GM19351 (cell line): ENCODE results near the gene RUNX2.

Experiments used
- ATAC-seq: cut with Tn5 transposase; IDR thresholded peaks from one replicate; pipeline ENCODE4 v1.9.1; 2021; ENCODE audit warnings: mild to moderate bottlenecking, moderate library complexity; ENCODE audit not compliant: unreplicated experiment

The RUNX2 gene

DNA sequence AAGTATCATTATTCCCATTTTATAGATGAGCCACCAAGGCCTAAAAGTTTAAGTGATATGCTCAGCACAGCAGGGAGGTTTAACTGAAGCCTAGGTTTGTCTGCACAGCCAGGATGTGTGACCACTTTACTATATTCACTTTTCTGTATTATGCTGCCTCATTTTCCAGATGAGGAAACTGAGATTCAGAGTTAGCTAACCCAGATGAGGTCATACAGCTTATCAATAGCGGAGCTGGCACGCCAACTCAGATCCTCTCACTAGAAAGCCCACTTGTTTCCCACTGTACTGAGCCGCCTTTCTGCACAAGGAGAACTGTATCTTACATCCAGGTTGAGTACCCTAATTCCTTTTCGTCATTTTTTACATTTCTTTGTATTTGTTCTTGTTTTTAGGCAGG is 181.3 kb downstream of the RUNX2 start:
- ATAC-seq, result no peak

DNA sequence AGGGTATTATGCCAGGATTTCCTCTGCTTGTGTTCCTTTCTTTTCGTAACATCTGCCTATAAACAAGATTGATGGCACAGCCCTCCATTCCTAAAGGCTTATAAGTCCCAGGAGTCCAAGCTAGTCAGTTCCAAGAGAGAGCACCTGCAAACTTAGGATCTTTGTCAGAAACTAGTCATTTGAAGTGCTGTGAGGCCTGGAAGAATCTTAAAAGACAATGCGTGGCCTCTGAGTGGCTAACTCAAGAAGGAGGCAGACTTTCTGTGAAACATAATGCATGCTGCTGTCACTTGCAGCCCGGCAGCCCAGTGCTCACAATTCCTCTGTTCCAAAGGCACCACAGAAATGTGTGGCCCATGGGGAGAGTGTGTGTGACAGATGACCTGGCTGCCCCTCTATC is 184.6 kb downstream of the RUNX2 start:
- no peak for ATAC-seq

DNA sequence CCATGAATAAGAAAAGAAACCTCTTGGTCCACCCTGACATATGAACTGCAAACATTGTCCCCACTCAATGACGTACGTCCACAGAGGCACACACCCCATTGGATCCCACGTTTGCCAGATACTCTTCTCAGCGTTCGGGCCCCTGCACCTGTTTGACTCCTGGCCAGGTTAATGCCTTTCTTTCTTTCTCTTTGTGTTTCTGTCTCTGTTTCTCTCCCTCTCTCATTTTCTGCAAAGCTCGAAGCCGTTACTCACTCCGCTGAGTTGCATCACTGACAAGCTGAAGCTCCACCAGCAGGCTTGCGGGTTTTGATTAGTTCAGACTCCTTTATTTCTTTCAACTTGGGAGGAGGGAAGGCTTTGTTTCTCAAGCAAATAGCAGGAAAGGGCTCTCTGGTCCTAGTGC is 185.1 kb downstream of the RUNX2 start:
- no peak for ATAC-seq

DNA sequence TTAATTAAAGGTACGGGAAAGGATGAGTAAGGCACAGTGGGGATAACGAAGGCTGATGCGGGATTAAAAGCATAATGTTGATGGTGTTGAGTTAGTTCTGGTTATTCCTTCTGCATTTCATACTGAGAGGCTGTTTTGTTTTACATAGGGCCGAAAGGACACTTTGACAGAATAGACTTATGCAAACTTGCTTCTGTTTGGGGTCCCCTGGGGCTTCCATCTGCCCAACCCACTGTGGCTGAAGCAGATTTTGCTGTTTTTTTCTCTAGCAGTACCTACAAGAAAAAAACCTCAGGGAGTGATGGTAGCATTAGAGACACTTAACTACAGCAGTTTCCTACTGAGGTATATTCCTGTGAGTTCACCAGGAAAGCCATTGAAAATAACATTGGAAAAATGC is 185.7 kb downstream of the RUNX2 start:
- no peak for ATAC-seq

DNA sequence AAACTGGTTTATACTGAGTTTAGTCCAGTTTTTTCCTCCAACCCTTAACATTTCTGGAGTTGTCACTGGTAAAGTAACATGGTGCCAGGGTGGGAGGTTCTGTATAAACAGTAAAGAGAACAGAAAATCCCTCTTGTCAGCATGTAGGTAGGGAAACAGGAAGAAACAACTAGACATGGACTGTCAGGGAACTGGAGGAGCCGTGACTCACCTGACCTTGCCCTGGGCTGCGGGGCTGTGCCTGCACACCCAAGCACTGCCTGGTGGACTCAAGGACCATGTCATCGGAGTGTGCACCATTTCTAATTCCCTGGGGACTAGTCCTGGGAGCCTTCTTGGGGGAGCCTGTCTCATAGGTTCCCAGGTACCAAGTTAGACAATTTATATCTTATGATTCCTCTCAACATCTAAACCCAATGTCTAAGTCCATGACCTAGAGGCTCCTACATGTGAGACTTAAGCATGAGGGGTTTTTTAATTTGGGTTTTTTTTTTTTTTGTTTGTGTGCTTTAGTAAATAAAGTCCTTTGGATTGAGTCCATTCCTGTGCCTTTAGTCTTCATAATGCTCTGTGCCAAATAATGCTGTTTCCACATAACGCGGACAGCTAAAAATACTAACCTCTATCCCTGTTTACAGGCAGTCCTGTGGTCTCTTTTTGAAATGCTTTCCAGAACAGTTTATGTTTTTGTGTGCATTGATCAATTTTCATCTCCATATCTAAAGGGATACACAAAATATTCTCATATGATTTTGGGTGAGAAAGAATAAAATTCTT is 186.5 kb downstream of the RUNX2 start:
- ATAC-seq, result no peak

DNA sequence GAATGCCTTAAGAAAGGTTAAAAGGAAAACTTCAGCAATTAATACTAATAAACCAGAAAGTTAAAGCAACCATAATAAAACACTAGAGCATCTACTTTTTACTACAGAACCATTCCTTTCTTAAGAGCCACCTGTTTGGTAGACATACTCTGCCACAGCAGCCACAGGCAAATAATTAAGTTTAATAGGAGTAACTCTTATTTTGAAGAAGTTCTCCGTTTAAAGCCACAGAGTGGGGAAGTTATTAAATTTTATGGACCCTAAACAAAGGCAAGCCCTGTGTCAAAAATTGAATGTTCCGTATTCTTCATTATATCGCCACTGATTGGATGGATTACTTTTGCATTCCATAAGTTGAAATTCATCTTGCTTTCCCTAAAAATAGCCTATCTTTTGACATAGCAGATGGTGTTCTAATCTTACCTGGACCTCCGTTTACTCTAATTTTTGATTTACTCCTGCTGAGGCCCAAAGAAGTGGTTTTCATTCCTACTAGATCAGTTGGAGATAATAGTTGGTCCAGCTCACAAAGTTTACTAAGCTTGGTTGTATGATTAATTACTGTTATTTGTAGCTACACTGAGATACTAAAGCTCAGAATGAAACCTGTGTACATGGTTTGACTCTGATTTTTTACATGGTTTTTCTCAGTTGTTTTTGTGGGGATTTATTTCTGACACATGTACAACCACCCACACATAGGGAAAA is 190.0 kb downstream of the RUNX2 start:
- ATAC-seq, result no peak

DNA sequence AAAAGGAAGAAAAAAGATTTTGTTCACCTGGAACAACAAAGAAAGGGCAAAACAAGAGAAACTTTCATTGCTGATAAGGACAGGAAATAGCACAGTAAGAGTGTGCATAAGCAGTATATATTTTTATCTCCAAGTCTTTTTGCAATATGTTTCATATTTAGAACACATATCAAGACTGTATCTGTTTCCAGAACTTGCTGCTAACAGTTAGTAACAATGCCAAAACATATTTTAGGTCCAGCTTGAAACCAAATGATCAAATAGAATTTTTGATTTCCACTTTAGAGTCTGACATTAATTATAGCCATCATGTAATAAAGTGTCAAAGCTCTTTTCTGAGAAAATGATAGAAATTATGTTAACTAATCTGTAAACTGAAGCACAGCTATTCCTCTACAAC is 193.1 kb downstream of the RUNX2 start:
- ATAC-seq, result no peak

DNA sequence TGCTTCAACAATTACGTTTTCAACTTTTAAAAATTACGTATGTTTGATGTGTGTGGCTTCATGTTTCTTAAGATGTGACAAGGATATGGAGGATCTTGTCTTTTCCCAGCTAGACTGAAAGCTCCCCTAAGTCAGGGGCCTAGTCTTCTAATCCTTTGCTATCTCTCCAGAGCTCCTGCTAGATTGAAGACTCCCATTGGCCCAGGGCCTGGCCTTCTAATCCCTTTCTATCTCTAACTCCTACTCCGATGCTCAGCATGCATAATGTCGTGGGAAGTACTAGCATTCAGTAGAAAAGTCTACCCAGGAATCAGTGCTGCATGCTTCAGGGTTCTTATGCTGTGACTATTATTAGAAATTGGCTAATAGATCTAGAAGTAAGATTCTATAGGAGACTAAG is 194.4 kb downstream of the RUNX2 start:
- no peak for ATAC-seq

DNA sequence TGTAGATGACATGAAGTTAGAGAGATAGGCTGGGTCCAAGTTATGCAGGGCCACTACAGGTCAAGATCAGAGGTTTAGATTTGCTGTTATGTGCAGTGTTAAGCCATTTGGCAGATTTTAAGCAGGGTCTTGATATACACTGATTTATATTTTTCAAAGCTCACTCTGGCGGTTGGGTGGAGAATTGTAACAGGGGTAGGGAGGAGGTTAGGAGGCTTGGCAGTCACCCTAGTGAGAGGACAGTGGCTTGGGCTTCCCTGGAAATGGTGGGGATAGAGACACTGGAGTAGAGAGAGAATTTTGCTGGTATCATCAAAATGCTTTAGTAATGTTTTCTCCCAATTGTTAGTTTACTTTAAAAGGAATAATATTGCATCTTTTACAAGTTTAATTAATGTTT is 199.1 kb downstream of the RUNX2 start:
- ATAC-seq, result no peak

DNA sequence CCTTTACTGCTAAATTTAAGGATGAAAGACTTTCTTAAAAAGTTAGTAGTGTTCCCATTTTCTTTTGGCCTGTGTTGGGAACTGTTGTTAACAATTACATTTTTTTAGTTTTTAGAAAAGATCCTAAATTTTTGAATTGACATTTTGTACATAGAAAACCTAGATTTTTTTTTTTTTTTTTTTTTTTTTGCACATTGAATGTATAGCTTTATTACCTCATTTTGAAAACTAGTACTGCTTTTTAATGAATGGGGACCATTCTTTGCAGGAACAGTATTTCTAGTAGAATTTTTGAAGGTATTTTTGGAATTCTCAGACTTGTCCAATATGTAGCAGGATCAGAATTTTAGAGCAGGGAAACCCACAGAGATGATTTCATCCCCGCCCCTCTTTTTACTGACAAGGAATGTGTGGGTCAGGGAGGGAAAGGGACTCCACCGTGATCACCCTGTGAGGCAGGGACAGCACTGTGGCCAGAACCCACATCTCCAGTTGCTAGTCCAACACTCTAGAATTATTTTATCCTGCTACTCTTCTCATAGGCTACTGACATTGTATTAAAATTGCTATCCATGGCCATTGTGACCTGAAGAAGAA is 204.0 kb downstream of the RUNX2 start:
- ATAC-seq, result no peak

DNA sequence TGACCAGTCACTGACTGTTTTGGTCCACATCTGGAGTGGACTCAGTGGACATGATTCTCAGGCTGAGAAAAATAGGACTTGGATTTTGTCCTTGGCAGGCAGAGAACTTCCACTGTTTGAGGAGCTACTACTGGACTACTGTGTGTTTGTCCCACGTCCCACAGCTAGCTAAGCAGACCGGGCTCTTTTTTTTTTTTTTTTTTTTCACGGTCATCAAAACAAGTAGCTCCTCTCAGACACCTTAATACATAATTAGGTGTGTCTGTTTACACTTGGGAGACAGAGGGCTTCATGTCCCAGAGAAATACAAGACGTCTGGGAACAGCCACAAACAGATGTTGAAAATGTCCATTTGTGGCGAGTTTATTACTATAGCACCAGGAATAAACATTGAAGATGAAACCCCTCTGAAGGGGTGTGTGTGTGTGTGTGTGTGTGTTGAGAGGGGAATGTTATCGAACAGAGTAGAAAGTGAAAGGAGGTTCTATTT is 204.6 kb downstream of the RUNX2 start:
- ATAC-seq, result no peak

DNA sequence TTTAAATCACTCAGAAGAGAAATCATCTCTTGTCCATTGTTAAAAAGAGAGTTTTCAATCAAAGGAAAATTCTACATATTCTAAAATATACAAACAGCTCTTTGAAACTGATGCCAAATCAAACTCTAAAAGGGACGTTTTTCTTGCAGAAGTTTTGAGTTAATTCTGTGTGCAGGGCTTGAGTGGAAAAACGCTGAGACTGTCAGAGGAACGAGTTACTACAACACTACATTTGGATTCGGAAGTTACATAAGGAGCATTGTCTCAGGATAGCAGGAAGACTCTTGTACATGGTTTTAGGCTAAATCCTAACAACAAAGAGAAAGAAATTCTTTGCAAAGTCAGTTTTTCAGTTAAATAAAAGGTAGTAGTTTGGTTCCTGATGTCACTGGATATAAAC is 205.3 kb downstream of the RUNX2 start:
- ATAC-seq, result no peak

DNA sequence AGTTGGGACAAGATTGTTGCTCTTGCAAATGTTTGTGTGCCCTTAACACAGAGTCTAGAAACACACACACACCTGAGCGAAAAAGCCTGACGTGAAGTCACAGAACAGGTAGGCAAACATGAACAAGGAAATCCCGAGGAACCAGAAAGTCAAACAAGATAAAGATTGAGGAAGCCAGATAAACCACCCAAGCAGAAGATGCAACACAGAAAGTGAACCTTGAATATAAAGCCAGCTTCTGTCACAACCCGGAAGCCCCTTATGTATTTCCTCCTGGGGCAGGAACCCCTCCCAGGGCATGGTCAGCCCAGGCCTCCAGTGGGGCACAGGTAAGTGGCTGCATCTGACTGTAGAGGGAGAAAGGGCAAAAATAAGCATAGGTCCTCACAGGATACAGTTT is 207.8 kb downstream of the RUNX2 start:
- no peak for ATAC-seq

DNA sequence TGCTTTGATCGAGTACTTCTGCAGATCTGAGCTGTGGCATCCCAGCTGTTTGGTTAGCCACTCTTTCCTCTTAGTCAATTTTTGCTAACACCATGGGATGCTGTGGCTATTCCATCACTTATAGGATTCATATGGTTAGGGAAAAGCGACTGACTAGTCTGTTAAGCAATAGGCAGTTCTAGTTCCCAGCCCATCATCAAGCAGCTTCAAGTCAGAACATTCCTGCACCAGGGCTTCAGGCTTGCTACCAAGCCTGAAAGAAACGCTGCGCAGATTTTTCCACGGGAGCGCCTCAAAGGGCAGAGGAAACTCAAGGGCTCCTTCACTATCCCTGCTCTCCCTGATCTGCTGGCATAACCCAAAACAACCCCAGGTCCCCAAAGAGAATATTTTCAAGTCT is 209.4 kb downstream of the RUNX2 start:
- ATAC-seq, result no peak

DNA sequence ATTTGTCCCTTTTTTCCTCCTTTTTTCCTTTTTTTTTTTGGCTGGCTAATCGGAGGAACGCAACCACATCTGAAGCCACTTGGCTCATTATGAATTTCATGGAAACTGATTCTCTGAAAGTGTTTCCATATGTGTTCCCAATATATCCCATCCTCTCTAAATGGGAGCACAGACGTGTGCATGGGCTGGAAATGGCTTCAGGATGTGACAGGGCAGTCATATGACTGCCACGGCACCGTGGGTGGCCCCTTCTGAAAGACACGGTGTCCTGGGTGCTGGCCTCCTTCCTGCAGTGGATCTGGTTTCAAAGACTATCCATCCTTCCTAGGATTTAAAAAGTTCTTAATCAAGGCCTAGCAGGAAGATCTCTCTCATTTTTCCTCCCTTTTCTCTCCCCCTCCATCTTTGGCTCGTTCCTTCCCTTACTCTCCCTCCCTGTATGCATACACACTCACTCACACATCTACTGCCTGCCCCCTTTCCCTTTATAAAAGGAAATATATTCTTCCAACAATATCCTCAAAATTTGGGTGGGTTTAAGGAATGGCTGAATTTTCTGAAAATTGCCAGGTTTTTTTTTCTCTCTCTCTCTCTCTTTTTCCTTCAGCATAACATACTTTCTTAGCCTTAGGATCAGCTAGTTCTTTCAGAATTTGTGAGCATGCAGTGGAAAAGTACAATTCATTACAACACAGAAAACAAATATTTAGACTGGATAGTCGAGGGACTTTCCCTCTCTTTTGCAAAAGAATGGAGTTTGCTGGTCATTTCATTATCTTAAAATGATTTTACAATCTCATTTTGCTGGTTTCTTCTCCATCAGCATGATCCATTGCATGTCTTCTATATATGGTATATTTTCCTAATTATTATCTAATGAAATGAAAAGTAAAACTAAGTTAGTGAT is 210.8 kb downstream of the RUNX2 start:
- no peak for ATAC-seq

DNA sequence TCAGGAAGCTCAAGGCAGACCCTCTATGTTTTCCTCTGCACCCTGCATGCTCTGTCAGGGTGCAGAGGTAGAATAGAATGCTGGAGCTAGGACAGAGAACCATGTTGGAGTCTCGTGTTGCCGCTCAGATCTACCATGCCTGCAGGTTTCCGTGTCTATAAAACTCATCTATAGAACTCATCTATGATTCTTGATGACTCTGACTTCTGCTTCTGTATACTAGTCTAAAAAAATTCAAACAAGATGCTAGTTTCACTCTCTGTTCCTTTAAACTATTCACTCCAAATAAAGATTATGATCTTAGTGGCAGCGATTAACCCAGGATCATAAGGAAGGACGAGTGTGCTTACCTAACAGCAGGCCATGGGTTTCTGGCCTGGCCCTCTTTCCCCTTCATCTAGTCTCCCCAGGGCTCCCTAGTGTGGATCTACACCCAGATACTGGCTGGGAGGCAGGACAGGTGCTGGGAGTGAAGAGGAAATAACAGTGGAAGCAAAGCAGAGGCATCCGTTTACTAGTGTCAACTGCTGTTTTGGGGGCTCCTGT is 212.3 kb downstream of the RUNX2 start:
- ATAC-seq, result no peak

DNA sequence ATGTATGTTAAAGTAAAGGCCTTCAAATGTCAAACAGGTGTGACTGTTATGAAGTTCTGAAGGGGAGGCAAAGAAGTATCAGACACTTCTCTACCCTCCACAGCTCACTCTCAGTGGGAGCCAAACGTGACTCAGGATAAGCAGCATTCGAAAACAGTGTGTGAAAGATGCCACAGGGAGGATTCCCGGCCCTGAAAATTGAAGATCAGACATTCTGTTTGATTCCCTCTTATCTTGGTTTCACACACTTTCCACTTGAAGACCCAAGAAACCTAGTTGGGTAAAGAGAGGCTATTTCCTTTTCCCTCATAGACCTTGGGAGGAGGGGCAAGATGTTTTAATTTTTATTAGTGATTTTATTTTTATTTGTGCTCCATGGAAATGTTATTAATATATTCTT is 213.8 kb downstream of the RUNX2 start:
- ATAC-seq, result no peak

DNA sequence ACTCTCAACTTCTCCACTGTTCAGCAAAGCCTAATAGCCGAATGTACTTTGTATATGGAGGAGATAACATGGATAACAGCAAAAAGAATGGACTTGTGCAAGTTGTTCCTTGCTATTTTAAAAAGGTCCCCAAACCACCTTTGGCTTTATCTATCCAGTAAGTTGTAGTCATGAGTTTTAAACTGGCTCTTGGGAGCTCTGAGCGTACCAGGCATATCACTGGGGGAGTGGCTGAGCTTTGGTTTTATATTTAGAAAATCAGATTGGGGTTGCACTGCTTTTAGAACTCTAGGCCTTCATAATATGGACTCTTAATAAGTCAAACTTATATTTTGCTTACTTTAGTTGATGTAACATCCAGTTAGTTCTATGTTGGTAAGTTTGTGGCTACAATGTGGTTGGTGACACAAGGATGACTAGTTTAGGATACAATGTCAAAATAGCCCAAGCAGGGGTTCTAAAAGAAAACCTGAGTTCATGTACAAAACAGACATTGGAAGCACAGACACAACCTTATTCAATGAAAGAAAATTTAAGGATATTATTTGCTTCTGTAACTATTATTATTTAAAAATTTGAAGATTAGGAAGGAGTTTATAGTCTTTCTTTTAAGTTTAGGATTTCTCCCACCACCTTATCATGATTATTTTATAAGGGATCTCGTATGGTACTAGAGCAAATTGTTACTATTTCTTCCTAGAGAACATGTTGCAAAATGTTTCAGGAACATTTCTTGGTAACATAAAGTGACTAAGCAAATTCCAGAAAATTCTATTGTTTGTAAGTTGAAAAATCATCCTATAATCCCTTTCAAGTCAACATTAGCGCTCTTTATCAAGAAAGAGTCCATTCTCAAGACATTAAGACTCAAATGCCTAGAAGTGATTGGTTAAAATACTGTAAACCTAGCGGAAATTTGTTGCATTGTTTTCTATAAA is 215.4 kb downstream of the RUNX2 start:
- no peak for ATAC-seq

DNA sequence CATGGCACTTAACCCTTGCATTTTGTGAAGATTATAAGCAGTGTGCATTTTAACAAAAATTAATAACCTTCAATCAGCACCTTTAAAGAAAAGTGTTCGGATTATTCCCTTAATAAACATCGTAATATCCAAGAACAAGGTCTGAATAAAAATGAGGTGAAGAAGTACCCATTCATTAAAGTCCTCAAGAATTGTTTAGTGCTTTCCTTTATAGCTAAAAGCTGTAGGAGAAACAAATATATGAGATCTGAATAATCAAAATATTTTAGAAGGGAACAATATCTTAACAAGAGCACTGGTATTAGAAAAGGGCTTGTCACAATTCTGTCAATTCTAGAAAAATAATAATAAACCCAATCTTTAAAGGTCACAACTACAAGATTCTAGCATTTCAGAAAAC is 217.3 kb downstream of the RUNX2 start:
- ATAC-seq, result no peak
